ENCODE results near the gene IFI44L.

IFI44L gene

GRCh38 chr1:78601068-78601467 lies 19.2 kb upstream of the IFI44L start:
- no peak for DNase-seq (ENCODE audit: extremely low read depth, low read depth)
- no peak for TF ChIP-seq CTCF (IDR thresholded peaks at IDR 0.05; ENCODE audit: low read depth, low read length)

- TF ChIP-seq CTCF (IDR thresholded peaks at IDR 0.05; ENCODE audit: low read depth, low read length), result no peak
- DNase-seq (ENCODE audit: extremely low read depth, low read depth), result no peak
Observed at GRCh38 chr1:78603206-78603605, 17.0 kb upstream of the IFI44L start.

GRCh38 chr1:78604643-78605042 lies 15.6 kb upstream of the IFI44L start:
- TF ChIP-seq CTCF (IDR thresholded peaks at IDR 0.05; ENCODE audit: low read depth, low read length), result no peak
- no peak for DNase-seq (ENCODE audit: extremely low read depth, low read depth)

- no peak for DNase-seq (ENCODE audit: extremely low read depth, low read depth)
- TF ChIP-seq CTCF (IDR thresholded peaks at IDR 0.05; ENCODE audit: low read depth, low read length), result no peak
Observed at GRCh38 chr1:78606274-78606673, 14.0 kb upstream of the IFI44L start.

GRCh38 chr1:78607334-78607927 lies 12.8 kb upstream of the IFI44L start:
- DNase-seq (ENCODE audit: extremely low read depth, low read depth), result peak; percentile 19
- peak; percentile 47 for TF ChIP-seq CTCF (IDR thresholded peaks at IDR 0.05; ENCODE audit: low read depth, low read length)

- no peak for DNase-seq (ENCODE audit: extremely low read depth, low read depth)
Observed at GRCh38 chr1:78607944-78608343, 12.3 kb upstream of the IFI44L start.

GRCh38 chr1:78617615-78618026 lies 2.6 kb upstream of the IFI44L start:
- peak; percentile 87 for TF ChIP-seq CTCF (IDR thresholded peaks at IDR 0.05; ENCODE audit: low read depth, low read length)
- DNase-seq (ENCODE audit: extremely low read depth, low read depth), result peak; percentile 76

More at GRCh38 chr1:78607944-78608343, 12.3 kb upstream of the IFI44L start:
- no peak for TF ChIP-seq CTCF (IDR thresholded peaks at IDR 0.05; ENCODE audit: low read depth, low read length)

All from AG09319 (cell line).